Measurements from ENCODE around the gene LRRC10B.
A peak's percentile ranks its signal among the peaks of the same experiment; 100 is the strongest.
"Not testable (repeated sequence)": the region's sequence is repeated elsewhere in the genome, so short reads cannot be mapped to it uniquely, and the experiment has no call there.

The LRRC10B gene

GRCh38 chr11:61507962-61508861 is at the start of gene LRRC10B:
TSS of gene LRRC10B (plus strand) at chr11:61508749. CDS start at chr11:61508999, 250 bp downstream.
- peak; percentile 21 to 33 for DNase-seq (ENCODE audit: low read depth in 2 of 2)

- no peak for DNase-seq (ENCODE audit: low read depth in 2 of 2)
Measured at GRCh38 chr11:61460474-61460881, 48.1 kb upstream of the LRRC10B start.

GRCh38 chr11:61460986-61461385 is 47.6 kb upstream of the LRRC10B start:
- DNase-seq (ENCODE audit: low read depth in 2 of 2), result no peak

- not testable (repeated sequence) for DNase-seq (ENCODE audit: low read depth in 2 of 2)
Measured at GRCh38 chr11:61467602-61468001, 40.9 kb upstream of the LRRC10B start.

GRCh38 chr11:61468002-61468401 is 40.5 kb upstream of the LRRC10B start:
- DNase-seq (ENCODE audit: low read depth in 2 of 2), result no peak

- no peak for DNase-seq (ENCODE audit: low read depth in 2 of 2)
Measured at GRCh38 chr11:61472282-61472681, 36.3 kb upstream of the LRRC10B start.

GRCh38 chr11:61472868-61473267 is 35.7 kb upstream of the LRRC10B start:
- DNase-seq (ENCODE audit: low read depth in 2 of 2), result no peak

GRCh38 chr11:61473370-61474012 is 35.1 kb upstream of the LRRC10B start:
- no peak for DNase-seq (ENCODE audit: low read depth in 2 of 2)

GRCh38 chr11:61474013-61474643 is 34.4 kb upstream of the LRRC10B start:
- no peak for DNase-seq (ENCODE audit: low read depth in 2 of 2)

GRCh38 chr11:61475433-61475832 is 33.1 kb upstream of the LRRC10B start:
- DNase-seq (ENCODE audit: low read depth in 2 of 2), result no peak

- DNase-seq (ENCODE audit: low read depth in 2 of 2), result no peak
Measured at GRCh38 chr11:61476371-61476770, 32.2 kb upstream of the LRRC10B start.

- DNase-seq (ENCODE audit: low read depth in 2 of 2), result no peak
Measured at GRCh38 chr11:61477126-61477525, 31.4 kb upstream of the LRRC10B start.

- peak; percentile 6 to 18 for DNase-seq (ENCODE audit: low read depth in 2 of 2)
Measured at GRCh38 chr11:61477727-61478148, 30.8 kb upstream of the LRRC10B start.

- not testable (repeated sequence) for DNase-seq (ENCODE audit: low read depth in 2 of 2)
Measured at GRCh38 chr11:61479360-61480058, 29.0 kb upstream of the LRRC10B start.

GRCh38 chr11:61480261-61480993 is 28.1 kb upstream of the LRRC10B start:
- DNase-seq (ENCODE audit: low read depth in 2 of 2), result no peak

GRCh38 chr11:61480994-61481335 is 27.6 kb upstream of the LRRC10B start:
- DNase-seq (ENCODE audit: low read depth in 2 of 2), result no peak

- DNase-seq (ENCODE audit: low read depth in 2 of 2), result no peak
Measured at GRCh38 chr11:61481806-61482205, 26.7 kb upstream of the LRRC10B start.

- DNase-seq (ENCODE audit: low read depth in 2 of 2), result peak in 1 of 2 donors; percentile 5
Measured at GRCh38 chr11:61482513-61482912, 26.0 kb upstream of the LRRC10B start.

- DNase-seq (ENCODE audit: low read depth in 2 of 2), result no peak
Measured at GRCh38 chr11:61484541-61484940, 24.0 kb upstream of the LRRC10B start.

GRCh38 chr11:61485080-61485479 is 23.5 kb upstream of the LRRC10B start:
- DNase-seq (ENCODE audit: low read depth in 2 of 2), result no peak

GRCh38 chr11:61486011-61486620 is 22.4 kb upstream of the LRRC10B start:
- no peak for DNase-seq (ENCODE audit: low read depth in 2 of 2)

All from stimulated activated CD8-positive, alpha-beta memory T cell treated with anti-CD3 and anti-CD28 coated beads, Interleukin-15, amount 100 ng/mL, for 48 hours (primary cell).